Panc1 (cell line): ENCODE data around the gene EFCAB7.

Experiments
- CTCF ChIP-seq: fragments of 450-650 bp; IDR thresholded peaks from 2 replicates; pipeline ENCODE4 v1.5.1; 2017; ENCODE audit warnings: mild to moderate bottlenecking
- POLR2AphosphoS5 ChIP-seq: IDR thresholded peaks from 2 replicates; pipeline ENCODE4 v1.6.1; 2012; ENCODE audit warnings: mild to moderate bottlenecking, low read depth, low read length, moderate library complexity
- REST ChIP-seq, 2 experiments: IDR thresholded peaks; 2 replicates each; pipeline ENCODE4 v1.6.1; 2011 to 2012; ENCODE audit warnings: low read depth in 2 of 2, control low read depth in 1 of 2, low read length in 1 of 2, mild to moderate bottlenecking in 1 of 2, moderate library complexity in 1 of 2; ENCODE audit not compliant: insufficient read depth in 1 of 2
- SIN3A ChIP-seq: IDR thresholded peaks from 2 replicates; pipeline ENCODE4 v1.6.1; 2012; ENCODE audit warnings: low read depth, mild to moderate bottlenecking, low read length, moderate library complexity, borderline replicate concordance; ENCODE audit not compliant: insufficient read depth
- TCF7L2 ChIP-seq: IDR thresholded peaks from 2 replicates; pipeline ENCODE4 v1.6.1; 2011; ENCODE audit warnings: mild to moderate bottlenecking, low read depth, low read length, inconsistent platforms

GRCh38 chr1:63617450-63617849, 94.1 kb downstream of the EFCAB7 start:
- TF ChIP-seq CTCF: no peak
- no peak for TF ChIP-seq POLR2AphosphoS5
- TF ChIP-seq TCF7L2: no peak
- no peak for TF ChIP-seq REST (IDR thresholded peaks at IDR 0.05; ENCODE audit: insufficient read depth in 1 of 2, low read depth in 2 of 2, low read length in 1 of 2)
- no peak for TF ChIP-seq SIN3A
